K562 (cell line): ENCODE measurements around the gene BHLHE40. TPM values are rescaled to one million over a fixed set of nuclear protein-coding genes. Genes with fewer than 3 reads are reported as not detected.

Experiments used
- ATF7 ChIP-seq: fragments of 450-650 bp; IDR thresholded peaks from 2 replicates; pipeline ENCODE4 v1.7.1; 2014; ENCODE audit warnings: mild to moderate bottlenecking, moderate library complexity
- E2F3 ChIP-seq: fragments of 250-450 bp; sonication (Bioruptor Pico); IDR thresholded peaks from 2 replicates; pipeline ENCODE4 v1.4.0; 2020; ENCODE audit warnings: mild to moderate bottlenecking
- GATA2 ChIP-seq: sonication (generic); formaldehyde crosslinking; IDR thresholded peaks from 2 replicates; pipeline ENCODE4 v1.4.0; 2020; ENCODE audit warnings: mild to moderate bottlenecking, missing genetic modification reagents
- PTRF ChIP-seq: fragments of 450-650 bp; IDR thresholded peaks from 2 replicates; pipeline ENCODE4 v1.6.1; 2016; ENCODE audit warnings: mild to moderate bottlenecking, missing genetic modification characterization, missing compliant biosample characterization
- SRF ChIP-seq, 2 experiments: fragments of 250-450, 450-650 bp in 1 of 2; sonication (Bioruptor Pico) in 1 of 2; sonication (generic) in 1 of 2; formaldehyde crosslinking; IDR thresholded peaks; 2 replicates each; pipeline versions ENCODE4 v1.5.0 to v1.5.1; 2020 to 2022; ENCODE audit warnings: mild to moderate bottlenecking in 1 of 2, missing genetic modification reagents in 1 of 2
- ZNF175 ChIP-seq: fragments of 200-800 bp; sonication (Bioruptor generic); IDR thresholded peaks from 2 replicates; pipeline ENCODE4 v1.6.1; 2016; ENCODE audit warnings: low read depth, mild to moderate bottlenecking, missing genetic modification characterization, missing compliant biosample characterization
- ZNF23 ChIP-seq: fragments of 250-450 bp; sonication (Bioruptor Pico); IDR thresholded peaks from 2 replicates; pipeline ENCODE4 v1.4.0; 2020; ENCODE audit warnings: mild to moderate bottlenecking
- ZNF785 ChIP-seq: fragments of 250-450 bp; sonication (Bioruptor Pico); IDR thresholded peaks from 2 replicates; pipeline ENCODE4 v1.4.0; 2020; ENCODE audit warnings: mild to moderate bottlenecking
- polyA plus RNA-seq, 8 experiments: library from polyadenylated mRNA; depleted of rRNA in 4 of 8; stranded (reverse) in 5 of 8; unstranded in 3 of 8; fragments of >200 nt; fragmentation: Nextera tagmentation in 2 of 8; fragmentation: Illumina TruSeq in 1 of 8; extraction: Ambion mirVana in 2 of 8; extraction: Trizol in 1 of 8; gene quantifications; 2 replicates each; pipeline versions ENCODE4 v1.2.1 to v1.2.3, GENCODE V29; 2011 to 2014; ENCODE audit warnings: inconsistent platforms in 1 of 8, missing spikeins in 1 of 8
- total RNA-seq, 7 experiments: library from RNA; depleted of rRNA in 6 of 7; stranded (reverse); fragments of >200 nt in 6 of 7; fragmentation: Illumina TruSeq in 2 of 7; extraction: Trizol in 2 of 7; gene quantifications; 2 replicates each; pipeline versions ENCODE4 v1.2.1 to v1.2.3, GENCODE V29; 2011 to 2021; ENCODE audit warnings: low replicate concordance in 1 of 7
- TF ChIP-seq, protein P1 (sequence below), 2 experiments: fragments of 450-650 bp; IDR thresholded peaks; 2 replicates each; pipeline ENCODE4 v1.6.1; 2016; ENCODE audit warnings: mild to moderate bottlenecking in 2 of 2, borderline replicate concordance in 1 of 2, low read depth in 1 of 2, moderate library complexity in 1 of 2
- TF ChIP-seq, protein P2 (sequence below): fragments of 250-450 bp; sonication (Bioruptor Pico); IDR thresholded peaks from 2 replicates; pipeline ENCODE4 v1.4.0; 2020; ENCODE audit warnings: mild to moderate bottlenecking

Gene BHLHE40
- total and polyA plus RNA-seq, 9 of the 15 experiments (the other 6 are each of a cell fraction or from before 2014, with no cell fraction given): 12.0 to 83.9 (median 31.4) TPM

GRCh38 chr3:5005367-5005766 lies 26.1 kb downstream of the BHLHE40 start (continued):
- TF ChIP-seq, protein P1, sequence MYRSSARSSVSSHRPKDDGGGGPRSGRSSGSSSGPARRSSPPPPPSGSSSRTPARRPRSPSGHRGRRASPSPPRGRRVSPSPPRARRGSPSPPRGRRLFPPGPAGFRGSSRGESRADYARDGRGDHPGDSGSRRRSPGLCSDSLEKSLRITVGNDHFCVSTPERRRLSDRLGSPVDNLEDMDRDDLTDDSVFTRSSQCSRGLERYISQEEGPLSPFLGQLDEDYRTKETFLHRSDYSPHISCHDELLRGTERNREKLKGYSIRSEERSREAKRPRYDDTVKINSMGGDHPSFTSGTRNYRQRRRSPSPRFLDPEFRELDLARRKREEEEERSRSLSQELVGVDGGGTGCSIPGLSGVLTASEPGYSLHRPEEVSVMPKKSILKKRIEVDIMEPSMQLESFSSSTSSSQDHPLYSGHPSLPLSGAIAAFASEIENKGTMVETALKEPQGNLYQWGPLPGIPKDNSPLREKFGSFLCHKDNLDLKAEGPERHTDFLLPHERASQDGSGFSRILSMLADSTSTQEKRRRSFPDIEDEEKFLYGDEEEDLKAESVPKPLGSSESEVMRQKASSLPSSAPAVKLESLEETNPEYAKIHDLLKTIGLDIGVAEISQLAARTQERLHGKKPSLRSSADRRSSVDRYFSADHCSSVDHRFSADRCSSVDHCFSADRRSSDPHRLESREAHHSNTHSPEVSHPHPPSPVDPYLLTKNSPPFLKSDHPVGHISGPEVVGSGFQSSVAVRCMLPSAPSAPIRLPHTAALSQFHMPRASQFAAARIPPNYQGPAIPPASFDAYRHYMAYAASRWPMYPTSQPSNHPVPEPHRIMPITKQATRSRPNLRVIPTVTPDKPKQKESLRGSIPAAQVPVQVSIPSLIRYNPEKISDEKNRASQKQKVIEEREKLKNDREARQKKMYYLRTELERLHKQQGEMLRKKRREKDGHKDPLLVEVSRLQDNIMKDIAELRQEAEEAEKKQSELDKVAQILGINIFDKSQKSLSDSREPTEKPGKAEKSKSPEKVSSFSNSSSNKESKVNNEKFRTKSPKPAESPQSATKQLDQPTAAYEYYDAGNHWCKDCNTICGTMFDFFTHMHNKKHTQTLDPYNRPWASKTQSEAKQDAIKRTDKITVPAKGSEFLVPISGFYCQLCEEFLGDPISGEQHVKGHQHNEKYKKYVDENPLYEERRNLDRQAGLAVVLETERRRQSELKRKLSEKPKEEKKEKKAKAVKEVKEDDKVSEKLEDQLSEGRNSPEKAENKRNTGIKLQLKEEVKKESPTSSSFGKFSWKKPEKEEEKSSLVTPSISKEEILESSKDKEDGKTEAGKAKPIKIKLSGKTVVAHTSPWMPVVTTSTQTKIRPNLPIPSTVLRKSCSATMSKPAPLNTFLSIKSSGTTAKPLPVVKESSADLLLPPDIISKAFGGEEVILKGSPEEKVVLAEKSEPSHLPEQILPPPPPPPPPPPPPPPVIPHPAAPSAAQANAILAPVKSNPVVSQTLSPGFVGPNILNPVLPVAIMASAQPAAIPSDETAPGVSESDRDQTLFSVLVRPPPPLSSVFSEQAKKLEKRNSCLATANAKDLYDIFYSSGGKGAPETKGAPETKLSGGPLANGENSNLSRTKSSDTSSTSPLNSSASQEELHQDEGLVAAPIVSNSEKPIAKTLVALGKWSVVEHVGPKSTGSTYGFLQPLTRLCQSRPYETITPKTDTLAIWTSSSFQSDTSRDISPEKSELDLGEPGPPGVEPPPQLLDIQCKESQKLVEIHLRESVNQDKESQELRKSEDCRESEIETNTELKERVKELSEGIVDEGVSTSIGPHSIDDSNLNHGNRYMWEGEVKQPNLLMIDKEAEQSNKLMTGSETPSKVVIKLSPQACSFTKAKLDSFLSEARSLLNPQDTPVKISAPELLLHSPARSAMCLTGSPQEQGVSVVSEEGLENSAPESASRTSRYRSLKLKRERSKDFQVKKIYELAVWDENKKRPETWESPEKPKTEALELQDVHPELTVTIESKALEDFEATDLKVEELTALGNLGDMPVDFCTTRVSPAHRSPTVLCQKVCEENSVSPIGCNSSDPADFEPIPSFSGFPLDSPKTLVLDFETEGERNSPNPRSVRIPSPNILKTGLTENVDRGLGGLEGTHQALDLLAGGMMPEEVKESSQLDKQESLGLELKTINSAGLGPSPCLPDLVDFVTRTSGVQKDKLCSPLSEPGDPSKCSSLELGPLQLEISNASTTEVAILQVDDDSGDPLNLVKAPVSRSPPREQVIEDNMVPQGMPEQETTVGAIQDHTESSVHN (IDR thresholded peaks at IDR 0.05; ENCODE audit: borderline replicate concordance in 1 of 2, low read depth in 1 of 2): no peak
- no peak for TF ChIP-seq ZNF175
- TF ChIP-seq SRF (CRISPR knock-in tag; IDR thresholded peaks at IDR 0.05): 0 out of 4 replicates have a peak, but pooled peaks of 1 of the 2 experiments have one; percentile 41
- no peak for TF ChIP-seq ZNF23 (CRISPR knock-in tag)
- no peak for TF ChIP-seq E2F3 (CRISPR knock-in tag)
- no peak for TF ChIP-seq GATA2
- peak; percentile 16; the same call in 1 of the 2 replicates for TF ChIP-seq PTRF (tag)
- TF ChIP-seq ZNF785 (CRISPR knock-in tag): no peak
- TF ChIP-seq ATF7: no peak
- TF ChIP-seq, protein P2, sequence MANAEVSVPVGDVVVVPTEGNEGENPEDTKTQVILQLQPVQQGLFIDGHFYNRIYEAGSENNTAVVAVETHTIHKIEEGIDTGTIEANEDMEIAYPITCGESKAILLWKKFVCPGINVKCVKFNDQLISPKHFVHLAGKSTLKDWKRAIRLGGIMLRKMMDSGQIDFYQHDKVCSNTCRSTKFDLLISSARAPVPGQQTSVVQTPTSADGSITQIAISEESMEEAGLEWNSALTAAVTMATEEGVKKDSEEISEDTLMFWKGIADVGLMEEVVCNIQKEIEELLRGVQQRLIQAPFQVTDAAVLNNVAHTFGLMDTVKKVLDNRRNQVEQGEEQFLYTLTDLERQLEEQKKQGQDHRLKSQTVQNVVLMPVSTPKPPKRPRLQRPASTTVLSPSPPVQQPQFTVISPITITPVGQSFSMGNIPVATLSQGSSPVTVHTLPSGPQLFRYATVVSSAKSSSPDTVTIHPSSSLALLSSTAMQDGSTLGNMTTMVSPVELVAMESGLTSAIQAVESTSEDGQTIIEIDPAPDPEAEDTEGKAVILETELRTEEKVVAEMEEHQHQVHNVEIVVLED (CRISPR knock-in tag): peak; percentile 34; the same call in 1 of the 2 replicates
